GM13976 (cell line): Measurements from ENCODE around the gene SMC5.
"Not testable (repeated sequence)": the region's sequence is repeated elsewhere in the genome, so short reads cannot be mapped to it uniquely, and the experiment has no call there.

Experiments used
- DNase-seq: peaks from one replicate; pipeline ENCODE4 v3.0.0; 2012; ENCODE audit warnings: low spot score
- CTCF ChIP-seq: IDR thresholded peaks from 2 replicates; pipeline ENCODE4 v1.5.1; 2012; ENCODE audit warnings: borderline replicate concordance, mild to moderate bottlenecking; ENCODE audit not compliant: insufficient read depth; ENCODE audit errors: extremely low read depth, missing control alignments, control extremely low read depth
- in situ Hi-C: fragments of 300-500 bp; cut with MboI; formaldehyde crosslinking; loops from one replicate; pipeline ENCODE4 v1.12.0; 2022; ENCODE audit warnings: low sequenced_read_pairs, mixed read lengths, inconsistent platforms; ENCODE audit not compliant: unreplicated experiment

Gene SMC5

DNA sequence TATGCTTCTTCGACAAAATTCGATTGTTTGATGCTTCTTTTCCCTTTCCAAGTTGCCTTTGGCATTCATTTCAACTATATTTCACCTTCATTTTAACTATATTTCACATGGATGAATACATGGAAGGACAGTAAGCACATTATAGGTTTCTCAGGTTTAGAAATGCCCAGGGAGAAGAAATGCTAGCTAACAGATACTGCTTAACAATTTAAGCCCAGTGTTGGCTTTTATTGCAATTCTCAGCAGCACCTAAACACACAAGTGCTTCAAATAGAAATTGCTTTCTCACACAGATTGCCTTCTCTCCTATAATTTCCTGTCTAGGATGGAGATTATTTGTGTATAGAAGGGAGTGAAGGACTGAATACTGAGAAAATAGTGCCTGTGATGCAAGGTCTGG is 30.2 kb upstream of the SMC5 start:
- no peak for DNase-seq
- in situ Hi-C loops = no loop called here
- TF ChIP-seq CTCF = no peak

DNA sequence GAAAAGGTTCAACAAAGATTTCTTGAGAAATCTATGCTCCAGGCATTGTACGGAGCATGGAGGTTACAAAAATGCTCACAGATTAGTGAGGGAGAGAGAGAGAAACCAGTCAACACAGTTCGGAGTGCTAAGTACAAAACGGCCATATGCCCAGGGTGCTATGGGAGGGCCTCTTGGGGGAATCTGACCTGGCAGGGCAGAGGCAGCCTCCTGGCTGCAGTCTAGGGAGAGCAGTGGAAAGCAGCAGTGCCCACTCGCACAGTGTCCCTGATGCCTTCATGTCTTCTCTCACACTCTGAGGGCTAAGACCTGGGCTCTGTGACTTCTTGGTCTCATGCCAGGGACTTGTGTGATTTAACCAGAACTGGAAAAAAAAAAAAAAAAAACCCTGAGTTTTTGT is 29.8 kb upstream of the SMC5 start:
- no peak for DNase-seq

GRCh38 chr9:70229579-70229978 is 29.2 kb upstream of the SMC5 start:
- DNase-seq = no peak
- TF ChIP-seq CTCF = no peak
- in situ Hi-C loops = no loop called here

More for the DNA sequence above, 29.8 kb upstream of the SMC5 start:
- in situ Hi-C loops = no loop called here
- TF ChIP-seq CTCF = no peak

DNA sequence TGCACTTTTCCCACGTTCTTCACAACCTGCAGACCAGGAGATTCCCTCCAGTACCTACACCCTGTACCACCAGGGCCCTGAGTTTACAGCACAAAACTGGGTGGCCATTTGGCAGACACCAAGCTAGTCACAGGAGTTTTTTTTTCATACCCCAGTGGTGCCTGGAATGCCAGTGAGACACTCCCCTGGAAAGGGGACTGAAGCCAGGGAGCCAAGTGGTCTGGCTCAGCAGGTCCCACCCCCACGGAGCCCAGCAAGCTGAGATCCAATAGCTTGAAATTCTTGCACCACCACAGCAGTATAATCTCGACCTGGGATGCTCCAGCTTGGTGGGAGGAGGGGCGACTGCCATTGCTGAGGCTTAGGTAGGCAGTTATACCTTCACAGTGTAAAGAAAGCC is 26.3 kb upstream of the SMC5 start:
- no peak for TF ChIP-seq CTCF
- DNase-seq = no peak
- in situ Hi-C loops = no loop called here

GRCh38 chr9:70234208-70234607 is 24.6 kb upstream of the SMC5 start:
- in situ Hi-C loops, DNase-seq: not testable (repeated sequence)

DNA sequence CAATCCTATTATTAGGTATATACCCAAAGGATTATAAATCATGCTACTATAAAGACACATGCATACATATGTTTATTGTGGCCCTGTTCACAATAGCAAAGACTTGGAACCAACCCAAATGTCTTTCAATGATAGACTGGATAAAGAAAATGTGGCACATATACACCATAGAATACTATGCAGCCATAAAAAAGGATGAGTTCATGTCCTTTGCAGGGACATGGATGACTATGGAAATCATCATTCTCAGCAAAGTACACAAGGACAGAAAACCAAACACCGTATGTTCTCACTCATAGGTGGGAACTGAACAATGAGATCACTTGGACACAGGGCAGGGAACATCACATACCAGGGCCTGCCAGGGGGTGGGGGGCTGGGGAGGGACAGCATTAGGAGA is 12.8 kb upstream of the SMC5 start:
- in situ Hi-C loops, DNase-seq: not testable (repeated sequence)

DNA sequence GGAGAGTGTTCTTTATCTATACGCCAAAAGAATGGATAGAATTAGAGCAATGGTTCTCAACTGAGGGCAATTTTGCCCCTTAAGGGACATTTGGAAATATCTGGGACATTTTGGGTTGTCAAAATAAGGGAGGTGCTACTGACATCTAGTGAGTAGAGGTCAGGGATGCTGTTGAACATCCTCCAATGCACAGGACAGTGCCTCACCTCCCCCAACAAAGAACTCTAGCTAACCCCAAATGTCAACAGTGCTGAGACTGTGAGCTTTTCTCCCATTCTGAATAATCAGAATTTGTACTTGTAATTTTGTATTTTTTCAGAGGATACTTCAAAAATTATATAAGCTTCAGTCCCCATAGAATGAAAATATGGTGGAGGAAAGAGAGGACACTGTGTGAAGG is 8.6 kb upstream of the SMC5 start:
- no peak for TF ChIP-seq CTCF
- in situ Hi-C loops = no loop called here
- no peak for DNase-seq

GRCh38 chr9:70255486-70255885 is 3.3 kb upstream of the SMC5 start:
- TF ChIP-seq CTCF = no peak
- in situ Hi-C loops = no loop called here
- no peak for DNase-seq
